HCT116 (cell line): ENCODE results near the gene WDFY2. TPM values are rescaled to one million over a fixed set of nuclear protein-coding genes. Genes with fewer than 3 reads are reported as not detected.

Experiments used
- ATAC-seq: fragments of 200-7000 bp; cut with Tn5 transposase; 2 replicates; pipeline ENCODE4 v1.9.1; 2020; ENCODE audit warnings: mild to moderate bottlenecking, moderate library complexity
- BruUV-seq: library from RNA; stranded (reverse); fragments of 400-500 nt; replicated peaks from 2 replicates; lab custom pipeline; 2021; lab: Mats Ljungman, UMichigan
- CTCF ChIA-PET: fragments of 300-600 bp; sonication (Branson Sonifier 250); formaldehyde crosslinking; loops from one replicate; lab custom pipeline; 2021; ENCODE audit warnings: antibody characterized with exemption; lab: Charles Lee
- POLR2A ChIA-PET: fragments of 300-600, 350-600 bp; sonication (Branson Sonifier 250); formaldehyde crosslinking; loops from one replicate; lab custom pipeline; 2021; ENCODE audit warnings: antibody characterized with exemption; lab: Charles Lee
- RAD21 ChIA-PET, 2 experiments: fragments of 300-600 bp; sonication (Branson Sonifier 250); formaldehyde crosslinking; loops; one replicate each; lab custom pipeline; 2023; ENCODE audit warnings: low total read pairs in 2 of 2; ENCODE audit not compliant: uncharacterized antibody in 2 of 2, unreplicated experiment in 2 of 2, low non-redundant PET in 1 of 2; lab: Charles Lee
- DNase-seq: peaks from one replicate; pipeline ENCODE4 v3.0.0-alpha.2; 2010; ENCODE audit warnings: low read depth, low spot score
- H2AFZ ChIP-seq: fragments of 200-600 bp; shearing (Covaris generic), sonication (generic); 2 replicates; pipeline ENCODE4 v1.6.1; 2017; ENCODE audit warnings: low read depth, mixed run types, mixed read lengths, antibody characterized with exemption, low read length; ENCODE audit not compliant: poor library complexity, severe bottlenecking
- H3K27ac ChIP-seq: 2 replicates; pipeline ENCODE4 v1.5.1; 2012; ENCODE audit warnings: low read depth, low read length
- H3K27me3 ChIP-seq: fragments of 200-600 bp; sonication (generic); 2 replicates; pipeline ENCODE4 v1.6.1; 2016; ENCODE audit warnings: mixed run types, low read length, mixed read lengths; ENCODE audit not compliant: insufficient read depth
- H3K36me3 ChIP-seq, 2 experiments: fragments of 200-500 bp in 1 of 2; fragments of 200-600 bp in 1 of 2; sonication (Bioruptor generic) in 1 of 2; sonication (generic) in 1 of 2; 2 replicates each; pipeline versions ENCODE4 v1.5.1 to v1.6.1; 2014 to 2016; ENCODE audit warnings: low read length in 2 of 2, inconsistent platforms in 1 of 2, mixed read lengths in 1 of 2, mixed run types in 1 of 2; ENCODE audit not compliant: insufficient read depth in 2 of 2, control insufficient read depth in 1 of 2
- H3K4me1 ChIP-seq, 2 experiments: fragments of 200-600 bp in 1 of 2; sonication (generic) in 1 of 2; 2 replicates each; pipeline versions ENCODE4 v1.5.1 to v1.6.1; 2012 to 2017; ENCODE audit warnings: low read length in 2 of 2, inconsistent platforms in 1 of 2, mild to moderate bottlenecking in 1 of 2, mixed read lengths in 1 of 2, mixed run types in 1 of 2, moderate library complexity in 1 of 2; ENCODE audit not compliant: insufficient read depth in 2 of 2, control insufficient read depth in 1 of 2
- H3K4me2 ChIP-seq: fragments of 200-600 bp; sonication (generic); 2 replicates; pipeline ENCODE4 v1.6.1; 2017; ENCODE audit warnings: mixed run types, low read length, mixed read lengths
- H3K4me3 ChIP-seq, 2 experiments: fragments of 200-600 bp in 1 of 2; sonication (generic) in 1 of 2; replicated peaks in 1 of 2; 2 replicates each; pipeline ENCODE4 v1.5.1; 2011 to 2016; ENCODE audit warnings: low read length in 2 of 2, control low read depth in 1 of 2, low read depth in 1 of 2, mild to moderate bottlenecking in 1 of 2, mixed read lengths in 1 of 2, mixed run types in 1 of 2
- H3K79me2 ChIP-seq: fragments of 200-600 bp; sonication (generic); 2 replicates; pipeline ENCODE4 v1.6.1; 2017; ENCODE audit warnings: mild to moderate bottlenecking, mixed run types, low read length, moderate library complexity, mixed read lengths; ENCODE audit not compliant: insufficient read depth
- H3K9ac ChIP-seq: fragments of 200-600 bp; sonication (generic); 2 replicates; pipeline ENCODE4 v1.6.1; 2016; ENCODE audit warnings: low read length, mixed read lengths
- H3K9me2 ChIP-seq: fragments of 200-600 bp; sonication (generic), shearing (Covaris generic); 2 replicates; pipeline ENCODE4 v1.6.1; 2017; ENCODE audit warnings: mixed run types, mild to moderate bottlenecking, moderate library complexity; ENCODE audit not compliant: insufficient read depth
- H3K9me3 ChIP-seq, 2 experiments: fragments of 200-500 bp in 1 of 2; fragments of 200-600 bp in 1 of 2; sonication (Bioruptor generic) in 1 of 2; sonication (generic) in 1 of 2; 2 replicates each; pipeline ENCODE4 v1.6.1; 2014 to 2017; ENCODE audit warnings: low read length in 2 of 2, mixed read lengths in 2 of 2, inconsistent platforms in 1 of 2, low read depth in 1 of 2, mild to moderate bottlenecking in 1 of 2, mixed run types in 1 of 2, moderate library complexity in 1 of 2; ENCODE audit not compliant: control insufficient read depth in 1 of 2, insufficient read depth in 1 of 2
- H4K20me1 ChIP-seq: fragments of 200-600 bp; sonication (generic), shearing (Covaris generic); 2 replicates; pipeline ENCODE4 v1.6.1; 2017; ENCODE audit warnings: mixed run types, mild to moderate bottlenecking, moderate library complexity; ENCODE audit not compliant: insufficient read depth
- ATF3 ChIP-seq: IDR thresholded peaks from 2 replicates; pipeline ENCODE4 v1.6.1; 2012
- ELF1 ChIP-seq: IDR thresholded peaks from 2 replicates; pipeline ENCODE4 v1.6.1; 2012; ENCODE audit warnings: low read depth, borderline replicate concordance
- EZH2 ChIP-seq: fragments of 200-600 bp; sonication (generic); IDR thresholded peaks from 2 replicates; pipeline ENCODE4 v1.6.1; 2017; ENCODE audit warnings: antibody characterized with exemption, mixed run types
- EZH2phosphoT487 ChIP-seq: fragments of 200-600 bp; IDR thresholded peaks from 2 replicates; pipeline ENCODE4 v1.6.1; 2018; ENCODE audit warnings: antibody characterized with exemption, borderline replicate concordance
- JUND ChIP-seq: IDR thresholded peaks from 2 replicates; pipeline ENCODE4 v1.6.1; 2012
- MAX ChIP-seq: IDR thresholded peaks from 2 replicates; pipeline ENCODE4 v1.6.1; 2012
- POLR2AphosphoS5 ChIP-seq: IDR thresholded peaks from 2 replicates; pipeline ENCODE4 v1.6.1; 2011; ENCODE audit warnings: mild to moderate bottlenecking, low read depth, low read length, moderate library complexity
- REST ChIP-seq: IDR thresholded peaks from 2 replicates; pipeline ENCODE4 v1.6.1; 2012; ENCODE audit warnings: low read depth
- SP1 ChIP-seq: IDR thresholded peaks from 2 replicates; pipeline ENCODE4 v1.6.1; 2012; ENCODE audit warnings: low read depth
- SRF ChIP-seq: IDR thresholded peaks from 2 replicates; pipeline ENCODE4 v1.6.1; 2012; ENCODE audit warnings: low read depth
- TCF7L2 ChIP-seq: IDR thresholded peaks from 2 replicates; pipeline ENCODE4 v1.7.0; 2011; ENCODE audit warnings: borderline replicate concordance, inconsistent platforms; ENCODE audit not compliant: insufficient read depth, insufficient read length; ENCODE audit errors: extremely low read depth
- YY1 ChIP-seq: IDR thresholded peaks from 2 replicates; pipeline ENCODE4 v1.6.1; 2011; ENCODE audit warnings: low read length, low read depth, moderate library complexity, mild to moderate bottlenecking; ENCODE audit not compliant: insufficient replicate concordance; ENCODE audit errors: extremely low read depth
- ZFX ChIP-seq: fragments of 450-650 bp; IDR thresholded peaks from 2 replicates; pipeline ENCODE4 v1.6.1; 2017
- intact Hi-C: fragments of 100-400 bp; cut with micrococcal nuclease; formaldehyde crosslinking; loops from 2 replicates; pipeline ENCODE4 v1.10.0; 2022
- total RNA-seq: library from RNA; stranded (reverse); gene quantifications from one replicate; pipeline ENCODE4 v1.2.1, GENCODE V29; 2021; ENCODE audit not compliant: unreplicated experiment

The WDFY2 gene
- total RNA-seq, 1 experiment from 2014 or later: 6.1 TPM

DNA sequence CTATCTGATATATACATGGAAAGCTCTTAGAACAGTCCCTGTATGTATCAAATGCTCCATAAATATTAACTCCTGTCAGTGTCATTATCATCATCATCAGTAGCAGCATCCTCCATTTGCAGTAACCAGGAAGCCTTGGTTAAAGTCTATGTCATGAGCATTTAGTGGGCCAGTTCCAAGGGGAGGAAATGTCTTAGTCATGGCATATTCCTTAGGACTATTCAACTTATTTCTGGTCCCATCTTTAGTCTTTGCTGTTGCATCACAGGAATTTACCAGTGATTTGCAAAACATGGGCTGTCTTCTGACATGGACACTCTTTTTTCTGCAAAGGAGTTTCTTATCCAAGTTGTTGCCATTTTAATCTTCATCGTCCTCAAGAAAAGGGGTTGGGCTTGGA lies 98.4 kb downstream of the WDFY2 start:
- BruUV-seq: no TSS peak
- H4K20me1 ChIP-seq: no peaks in the 10 kb centered on the region
- no peaks in the 10 kb centered on the region for H3K36me3 ChIP-seq
- no peaks in the 10 kb centered on the region for H3K4me1 ChIP-seq
- H2AFZ ChIP-seq: no peak overlapping the region
- ATAC-seq: no peak
- H3K27me3 ChIP-seq: no peaks in the 10 kb centered on the region
- TF ChIP-seq ATF3: no peak
- TF ChIP-seq SP1: no peak
- TF ChIP-seq EZH2phosphoT487: no peak
- TF ChIP-seq POLR2AphosphoS5: no peak
- TF ChIP-seq MAX: no peak
- TF ChIP-seq TCF7L2: no peak
- no peak for TF ChIP-seq REST
- no peak for TF ChIP-seq ZFX
- no peak for TF ChIP-seq SRF
- TF ChIP-seq EZH2: no peak
- TF ChIP-seq JUND: no peak
- TF ChIP-seq ELF1: no peak
- no peak for TF ChIP-seq YY1
- TF ChIP-seq, all 23 proteins: peak for 0
- Histone ChIP-seq H3K4me2 (no peak overlapping the region), H3K27ac (no peak overlapping the region), H3K9me3 (no peaks in the 10 kb centered on the region), H3K9ac (no peak overlapping the region), H3K79me2 (no peaks in the 10 kb centered on the region), H3K4me3 (no peak overlapping the region), H3K9me2 (no peaks in the 10 kb centered on the region)
- intact Hi-C loops: no loop called here
- RAD21 ChIA-PET: no interaction called here
- CTCF ChIA-PET: no interaction called here
- POLR2A ChIA-PET: no interaction called here
- DNase-seq: no peak
